Prostate gland (tissue), 2 donors: ENCODE data around the gene DAGLA.

Experiments used
- POLR2A ChIP-seq: fragments of 450-650 bp; IDR thresholded peaks from one replicate; pipeline ENCODE4 v1.6.1; 2016; ENCODE audit warnings: antibody characterized with exemption, mild to moderate bottlenecking
- POLR2AphosphoS5 ChIP-seq: sonication (generic); formaldehyde crosslinking; IDR thresholded peaks from one replicate; pipeline ENCODE4 v1.6.1; 2017; ENCODE audit warnings: antibody characterized with exemption
- TF ChIP-seq, protein P1 (sequence below), 4 experiments: fragments of 200-600 bp in 2 of 4; fragments of 450-650 bp in 2 of 4; sonication (generic) in 2 of 4; IDR thresholded peaks; 1 replicate in 3 of 4; 2 replicates in 1 of 4; pipeline ENCODE4 v1.5.1; 2016 to 2019; ENCODE audit warnings: antibody characterized with exemption in 4 of 4, mild to moderate bottlenecking in 2 of 4, moderate library complexity in 2 of 4

DNA sequence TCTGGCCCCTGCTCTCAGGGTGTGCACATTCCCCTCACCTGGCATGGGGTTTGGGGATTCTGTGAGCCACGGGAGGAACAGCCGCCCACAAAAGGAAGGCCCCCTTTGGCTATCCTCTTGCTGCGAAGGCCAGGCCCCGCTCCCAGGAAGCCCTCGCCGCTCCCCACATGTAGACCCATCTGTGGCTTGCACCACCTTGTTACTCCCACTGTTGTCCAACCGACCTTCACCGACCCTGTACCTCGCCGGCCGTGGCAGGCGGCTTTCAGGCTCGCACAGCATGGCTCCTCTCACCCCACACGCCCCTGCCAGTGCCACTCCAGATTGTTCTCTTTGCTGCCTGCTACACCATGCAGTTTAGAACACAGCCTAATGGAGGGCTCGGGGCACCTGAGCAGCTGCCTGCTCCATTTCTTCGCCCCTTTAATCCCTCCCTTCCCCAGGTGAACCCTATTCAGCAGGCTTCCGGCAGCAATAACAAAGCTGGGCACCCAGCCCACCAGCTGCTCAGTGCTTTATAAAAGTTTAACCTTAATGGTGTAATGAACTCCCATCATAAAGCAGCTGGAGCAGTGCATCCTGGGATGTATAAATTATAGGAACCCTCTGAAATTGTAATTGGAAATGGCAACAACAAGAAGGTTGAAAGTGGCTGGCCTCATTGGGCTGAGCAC lies 10.7 kb downstream of the DAGLA start:
- TF ChIP-seq, protein P1, sequence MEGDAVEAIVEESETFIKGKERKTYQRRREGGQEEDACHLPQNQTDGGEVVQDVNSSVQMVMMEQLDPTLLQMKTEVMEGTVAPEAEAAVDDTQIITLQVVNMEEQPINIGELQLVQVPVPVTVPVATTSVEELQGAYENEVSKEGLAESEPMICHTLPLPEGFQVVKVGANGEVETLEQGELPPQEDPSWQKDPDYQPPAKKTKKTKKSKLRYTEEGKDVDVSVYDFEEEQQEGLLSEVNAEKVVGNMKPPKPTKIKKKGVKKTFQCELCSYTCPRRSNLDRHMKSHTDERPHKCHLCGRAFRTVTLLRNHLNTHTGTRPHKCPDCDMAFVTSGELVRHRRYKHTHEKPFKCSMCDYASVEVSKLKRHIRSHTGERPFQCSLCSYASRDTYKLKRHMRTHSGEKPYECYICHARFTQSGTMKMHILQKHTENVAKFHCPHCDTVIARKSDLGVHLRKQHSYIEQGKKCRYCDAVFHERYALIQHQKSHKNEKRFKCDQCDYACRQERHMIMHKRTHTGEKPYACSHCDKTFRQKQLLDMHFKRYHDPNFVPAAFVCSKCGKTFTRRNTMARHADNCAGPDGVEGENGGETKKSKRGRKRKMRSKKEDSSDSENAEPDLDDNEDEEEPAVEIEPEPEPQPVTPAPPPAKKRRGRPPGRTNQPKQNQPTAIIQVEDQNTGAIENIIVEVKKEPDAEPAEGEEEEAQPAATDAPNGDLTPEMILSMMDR (IDR thresholded peaks at IDR 0.05), result no peak
- TF ChIP-seq POLR2A, result no peak
- no peak for TF ChIP-seq POLR2AphosphoS5
